Transverse colon (tissue), 4 donors: ENCODE measurements around the gene TESK2. TPM values are rescaled to one million over a fixed set of nuclear protein-coding genes. Genes with fewer than 3 reads are reported as not detected.
"Not testable (repeated sequence)": the region's sequence is repeated elsewhere in the genome, so short reads cannot be mapped to it uniquely, and the experiment has no call there.

ENCODE experiments used
- DNase-seq: peaks from one replicate; pipeline ENCODE4 v3.0.0-alpha.2; 2019
- H3K27ac ChIP-seq, 4 donors: fragments of 200-600 bp; sonication (generic); 2 replicates each; pipeline ENCODE4 v1.5.1; 2016 to 2018; ENCODE audit warnings: inconsistent platforms in 4 of 4
- H3K27me3 ChIP-seq: fragments of 200-600 bp; sonication (generic); 2 replicates; pipeline ENCODE4 v1.5.1; 2017; ENCODE audit warnings: inconsistent platforms
- H3K36me3 ChIP-seq, 4 donors: fragments of 200-600 bp; sonication (generic); 2 replicates each; pipeline ENCODE4 v1.5.1; 2017 to 2019; ENCODE audit warnings: inconsistent platforms in 4 of 4
- H3K4me1 ChIP-seq, 4 donors: fragments of 200-600 bp; sonication (generic); 2 replicates each; pipeline ENCODE4 v1.5.1; 2017 to 2020; ENCODE audit warnings: inconsistent platforms in 4 of 4
- H3K4me3 ChIP-seq, 4 donors: fragments of 200-600 bp; sonication (generic); 1 replicate in 1 of 4; 2 replicates in 3 of 4; pipeline versions ENCODE4 v1.5.1 to v1.6.1; 2017 to 2019; ENCODE audit warnings: inconsistent platforms in 4 of 4
- H3K9me3 ChIP-seq, 2 donors: fragments of 200-600 bp; sonication (generic); 2 replicates each; pipeline ENCODE4 v1.5.1; 2017 to 2019; ENCODE audit warnings: inconsistent platforms in 2 of 2
- EP300 ChIP-seq: sonication (generic); formaldehyde crosslinking; IDR thresholded peaks from one replicate; pipeline ENCODE4 v1.6.1; 2017; ENCODE audit warnings: antibody characterized with exemption, low read depth
- POLR2A ChIP-seq: fragments of 450-650 bp; IDR thresholded peaks from one replicate; pipeline ENCODE4 v1.6.1; 2016; ENCODE audit warnings: antibody characterized with exemption, mild to moderate bottlenecking, moderate library complexity
- POLR2AphosphoS5 ChIP-seq, 3 donors: sonication (generic); formaldehyde crosslinking; IDR thresholded peaks; one replicate each; pipeline ENCODE4 v1.6.1; 2016; ENCODE audit warnings: antibody characterized with exemption in 3 of 3
- WGBS, 2 donors: methylation state at CpG; one replicate each; pipeline ENCODE4 v1.1.5; 2018; ENCODE audit warnings: low coverage in 1 of 2; 5-methylcytosine and 5-hydroxymethylcytosine counted together
- in situ Hi-C, 4 donors: fragments of 200-750 bp; cut with MboI; loops; one replicate each; pipeline versions ENCODE4 v1.15.0 to v1.15.1; 2017; ENCODE audit warnings: low sequenced_read_pairs in 3 of 4, low pct_ligation_motif_present in 1 of 4, low pct_unique_long_range_greater_than_20kb in 1 of 4
- intact Hi-C: fragments of 100-400 bp; cut with DNase I; formaldehyde crosslinking; loops from one replicate; pipeline ENCODE4 v1.15.1; 2023; ENCODE audit warnings: low total_unique reads
- total RNA-seq, 4 donors: library from RNA; depleted of rRNA; stranded (reverse); fragments of >200 nt; gene quantifications; one replicate each; pipeline ENCODE4 v1.1.0, GENCODE V29; 2016
- TF ChIP-seq, protein P1 (sequence below), 5 experiments: fragments of 200-600 bp in 3 of 5; fragments of 450-650 bp in 2 of 5; sonication (generic) in 3 of 5; IDR thresholded peaks; 1 replicate in 2 of 5; 2 replicates in 3 of 5; pipeline ENCODE4 v1.5.1; 2016 to 2017; ENCODE audit warnings: antibody characterized with exemption in 5 of 5, inconsistent platforms in 3 of 5, mild to moderate bottlenecking in 2 of 5, moderate library complexity in 1 of 5

Gene TESK2
- total RNA-seq, 4 donors from 2014 or later, result 5.2 to 32.2 (median 14.5) TPM

DNA sequence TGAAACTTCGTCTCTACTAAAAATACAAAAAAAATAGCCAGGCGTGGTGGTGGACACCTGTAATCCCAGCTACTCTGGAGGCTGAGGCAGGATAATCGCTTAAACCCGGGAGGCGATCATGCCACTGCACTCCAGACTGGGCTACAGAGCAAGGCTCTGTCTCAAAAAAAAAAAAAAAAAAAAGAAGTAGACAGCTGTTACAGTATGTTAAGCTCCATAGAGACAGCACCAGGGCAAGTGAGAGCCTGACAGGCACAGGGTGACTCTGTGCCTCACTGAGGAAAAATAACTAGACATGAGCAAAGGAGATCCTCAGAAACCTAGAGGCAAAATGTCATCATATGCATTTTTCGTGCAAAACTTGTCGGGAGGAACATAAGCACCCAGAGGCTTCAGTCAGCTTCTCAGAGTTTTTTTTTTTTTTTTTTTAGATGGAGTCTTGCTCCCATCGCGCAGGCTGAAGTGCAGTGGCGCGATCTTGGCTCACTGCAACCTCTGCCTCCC is 39.7 kb upstream of the TESK2 start:
- 94 to 95% methylated on average over 7 to 11 of the region's 11 CpGs for WGBS, 2 donors
- in situ Hi-C loops, result no loop called here

DNA sequence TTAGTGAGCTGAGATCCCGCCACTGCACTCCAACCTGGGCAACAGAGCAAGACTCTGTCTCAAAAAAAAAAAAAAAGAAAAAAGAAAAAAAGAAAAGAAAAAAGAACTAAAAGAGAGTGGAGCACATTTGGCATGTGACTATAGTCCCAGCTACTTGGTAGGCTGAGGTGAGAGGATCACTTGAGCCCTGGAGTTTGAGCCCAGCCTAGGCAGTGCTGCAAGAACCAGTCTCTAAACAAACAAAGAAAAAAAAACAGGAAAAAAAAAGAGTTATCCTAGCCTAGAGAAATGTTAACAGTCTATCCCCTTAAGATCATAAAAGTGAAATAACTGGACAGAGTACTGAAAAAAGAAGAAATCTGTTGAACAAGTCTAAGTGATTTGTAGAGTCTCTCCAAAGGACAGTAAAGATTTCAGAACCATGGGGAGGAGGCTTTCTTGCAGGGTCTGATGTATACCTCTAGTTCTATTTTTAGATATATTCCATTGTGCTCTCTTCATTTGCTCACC is 35.2 kb upstream of the TESK2 start:
- 80 to 100% methylated on average over 1 of the region's 1 CpG for WGBS, 2 donors
- intact Hi-C loops, result no loop called here
- Histone ChIP-seq H3K9me3 (no peaks in the 10 kb centered on the region), H3K36me3 (no peaks in the 10 kb centered on the region), H3K27me3 (no peaks in the 10 kb centered on the region), H3K4me1 (peaks cover 4 to 17% (median 8%) of the 10 kb centered on the region in 4 donors), H3K27ac (no peak overlapping the region), H3K4me3 (no peak overlapping the region)
- no peak for TF ChIP-seq POLR2AphosphoS5 (IDR thresholded peaks at IDR 0.05)
- TF ChIP-seq POLR2A, result no peak
- TF ChIP-seq EP300, result no peak
- TF ChIP-seq, protein P1, sequence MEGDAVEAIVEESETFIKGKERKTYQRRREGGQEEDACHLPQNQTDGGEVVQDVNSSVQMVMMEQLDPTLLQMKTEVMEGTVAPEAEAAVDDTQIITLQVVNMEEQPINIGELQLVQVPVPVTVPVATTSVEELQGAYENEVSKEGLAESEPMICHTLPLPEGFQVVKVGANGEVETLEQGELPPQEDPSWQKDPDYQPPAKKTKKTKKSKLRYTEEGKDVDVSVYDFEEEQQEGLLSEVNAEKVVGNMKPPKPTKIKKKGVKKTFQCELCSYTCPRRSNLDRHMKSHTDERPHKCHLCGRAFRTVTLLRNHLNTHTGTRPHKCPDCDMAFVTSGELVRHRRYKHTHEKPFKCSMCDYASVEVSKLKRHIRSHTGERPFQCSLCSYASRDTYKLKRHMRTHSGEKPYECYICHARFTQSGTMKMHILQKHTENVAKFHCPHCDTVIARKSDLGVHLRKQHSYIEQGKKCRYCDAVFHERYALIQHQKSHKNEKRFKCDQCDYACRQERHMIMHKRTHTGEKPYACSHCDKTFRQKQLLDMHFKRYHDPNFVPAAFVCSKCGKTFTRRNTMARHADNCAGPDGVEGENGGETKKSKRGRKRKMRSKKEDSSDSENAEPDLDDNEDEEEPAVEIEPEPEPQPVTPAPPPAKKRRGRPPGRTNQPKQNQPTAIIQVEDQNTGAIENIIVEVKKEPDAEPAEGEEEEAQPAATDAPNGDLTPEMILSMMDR (IDR thresholded peaks at IDR 0.05), result no peak
- in situ Hi-C loops, result no loop called here
- no peak for DNase-seq

More for the DNA sequence above, 39.7 kb upstream of the TESK2 start:
- Histone ChIP-seq H3K27me3 (no peaks in the 10 kb centered on the region), H3K36me3 (no peaks in the 10 kb centered on the region), H3K4me1 (peaks cover 0 to 7% (median 2%) of the 10 kb centered on the region in 4 donors), H3K27ac (no peak overlapping the region), H3K9me3 (no peaks in the 10 kb centered on the region), H3K4me3 (no peak overlapping the region)
- no peak for DNase-seq
- intact Hi-C loops, result no loop called here
- TF ChIP-seq, protein P1 (IDR thresholded peaks at IDR 0.05), result no peak
- no peak for TF ChIP-seq POLR2AphosphoS5 (IDR thresholded peaks at IDR 0.05)
- no peak for TF ChIP-seq EP300
- no peak for TF ChIP-seq POLR2A

DNA sequence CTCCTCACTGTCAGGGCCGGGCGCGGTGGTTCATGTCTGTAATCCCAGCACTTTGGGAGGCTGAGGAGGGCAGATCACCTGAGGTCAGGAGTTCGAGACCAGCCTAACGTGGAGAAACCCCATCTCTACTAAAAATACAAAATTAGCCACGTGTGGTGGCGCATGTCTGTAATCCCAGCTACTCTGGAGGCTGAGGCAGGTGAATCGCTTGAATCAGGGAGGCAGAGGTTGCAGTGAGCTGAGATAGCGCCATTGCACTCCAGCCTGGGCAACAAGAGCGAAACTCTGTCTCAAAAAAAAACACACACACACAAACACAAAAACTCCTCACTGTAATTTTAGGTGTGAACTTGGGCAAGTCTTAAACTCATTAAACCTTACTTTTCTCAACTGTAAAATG is 33.0 kb upstream of the TESK2 start:
- H3K27ac ChIP-seq, H3K9me3 ChIP-seq, in situ Hi-C loops, H3K27me3 ChIP-seq, DNase-seq, intact Hi-C loops, H3K36me3 ChIP-seq, H3K4me3 ChIP-seq: not testable (repeated sequence)
- peaks cover 4 to 25% (median 18%) of the 10 kb centered on the region in 4 donors for H3K4me1 ChIP-seq
- WGBS, 2 donors, result 93% methylated on average over 3 to 10 of the region's 10 CpGs

DNA sequence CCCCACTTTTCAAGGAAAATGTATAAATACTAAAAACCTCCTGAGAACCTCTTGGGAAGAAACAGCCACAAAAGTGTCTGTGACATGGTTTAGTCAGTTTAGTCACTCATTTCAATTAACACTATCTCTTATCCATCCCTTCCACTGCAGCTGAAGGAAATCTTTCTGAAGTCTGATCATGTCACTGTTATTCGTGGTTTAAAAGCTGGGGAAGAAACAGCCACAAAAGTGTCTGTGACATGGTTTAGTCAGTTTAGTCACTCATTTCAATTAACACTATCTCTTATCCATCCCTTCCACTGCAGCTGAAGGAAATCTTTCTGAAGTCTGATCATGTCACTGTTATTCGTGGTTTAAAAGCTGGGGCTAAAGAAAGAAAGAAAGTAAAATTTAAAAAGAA is 32.6 kb upstream of the TESK2 start:
- H3K4me3 ChIP-seq, H3K9me3 ChIP-seq, H3K36me3 ChIP-seq, intact Hi-C loops, in situ Hi-C loops, H3K27me3 ChIP-seq, DNase-seq, H3K27ac ChIP-seq: not testable (repeated sequence)
- H3K4me1 ChIP-seq, result peaks cover 4 to 29% (median 21%) of the 10 kb centered on the region in 4 donors
- 62% methylated on average over 2 of the region's 2 CpGs; no CpG with 5 or more reads in 1 of the 2 donors for WGBS, 2 donors

DNA sequence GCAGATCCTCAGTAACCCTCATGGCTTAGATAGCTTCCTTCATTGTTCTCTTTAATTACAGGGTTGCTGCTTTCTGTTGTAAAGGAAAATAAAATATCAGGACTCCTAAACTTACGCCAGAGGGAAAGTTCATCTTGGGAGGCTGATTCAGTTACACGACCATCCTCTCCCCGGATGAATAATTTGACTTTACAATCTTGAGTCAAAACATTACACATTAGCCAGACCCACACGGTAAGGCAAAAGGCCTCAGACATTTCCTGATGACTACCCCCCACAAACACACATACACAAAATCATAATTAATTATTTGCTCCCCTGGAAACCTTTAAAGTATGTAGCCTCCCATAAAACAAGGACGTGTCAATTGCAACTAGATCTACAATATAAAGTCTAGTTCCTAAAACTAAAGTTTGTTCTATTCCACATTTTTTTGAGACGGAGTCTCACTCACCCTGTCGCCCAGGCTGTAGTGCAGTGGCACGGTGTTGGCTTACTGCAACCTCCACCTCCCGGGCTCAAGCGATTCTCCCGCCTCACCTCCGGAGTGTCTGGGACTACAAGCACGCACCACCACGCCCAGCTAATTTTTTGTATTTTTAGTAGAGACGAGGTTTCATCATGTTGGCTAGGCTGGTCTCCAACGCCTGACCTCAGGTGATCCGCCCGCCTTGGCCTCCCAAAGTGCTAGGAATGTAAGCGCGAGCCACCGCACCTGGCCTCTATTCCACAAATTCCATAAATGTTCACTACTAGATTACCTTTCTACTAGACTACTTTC is 31.6 kb upstream of the TESK2 start:
- H3K36me3 ChIP-seq, result no peaks in the 10 kb centered on the region
- in situ Hi-C loops, result no loop called here

More for the DNA sequence above, 31.6 kb upstream of the TESK2 start:
- Histone ChIP-seq H3K27me3 (no peaks in the 10 kb centered on the region), H3K27ac (peak overlapping the region; percentile 90 to 99 (median 94)), H3K4me3 (peak overlapping the region; percentile 48 to 96 (median 66)), H3K9me3 (no peaks in the 10 kb centered on the region), H3K4me1 (peaks cover 4 to 30% (median 23%) of the 10 kb centered on the region in 4 donors)
- no peak for DNase-seq
- WGBS, 2 donors, result 77 to 87% methylated on average over 11 to 21 of the region's 21 CpGs
- intact Hi-C loops, result no loop called here
- TF ChIP-seq, protein P1 (IDR thresholded peaks at IDR 0.05), result no peak
- TF ChIP-seq POLR2A, result no peak
- TF ChIP-seq EP300, result no peak
- TF ChIP-seq POLR2AphosphoS5 (IDR thresholded peaks at IDR 0.05), result no peak
